ENCODE data around the gene ZC3H12D.
"Not testable (repeated sequence)": the region's sequence is repeated elsewhere in the genome, so short reads cannot be mapped to it uniquely, and the experiment has no call there.

ZC3H12D gene

DNA sequence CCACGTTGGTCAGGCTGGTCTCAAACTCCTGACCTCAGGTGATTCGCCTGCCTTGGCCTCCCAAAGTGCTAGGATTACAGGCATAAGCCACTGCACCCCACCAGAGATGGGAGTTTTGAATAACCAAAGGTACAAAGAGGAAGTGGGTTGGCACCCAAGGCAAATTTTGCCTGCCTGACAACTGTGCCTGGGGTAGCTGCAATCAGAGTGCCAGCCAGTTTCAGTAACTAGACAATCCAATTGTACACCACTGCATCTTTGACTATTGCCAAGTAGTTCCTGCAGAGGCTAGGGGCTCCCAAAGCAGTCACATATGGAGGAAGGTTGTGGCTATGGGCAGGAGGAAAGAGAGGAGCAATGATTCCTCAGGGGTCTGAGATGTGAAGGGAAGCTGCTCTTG lies 16.6 kb downstream of the ZC3H12D start:
- H3K36me3 ChIP-seq (ENCODE audit: insufficient read depth, low read length): no peaks in the 10 kb centered on the region
- no peak overlapping the region for H3K9ac ChIP-seq (ENCODE audit: insufficient read length)
- no peak for TF ChIP-seq FOXP2 (optimal IDR thresholded peaks at IDR 0.05; ENCODE audit: control extremely low read depth, extremely low read length, insufficient read depth)
- no peak for TF ChIP-seq EZH2 (IDR thresholded peaks at IDR 0.05)
- no peak for TF ChIP-seq POLR2AphosphoS5 (IDR thresholded peaks at IDR 0.05; ENCODE audit: borderline replicate concordance, low read depth, low read length)
- no peak for DNase-seq (ENCODE audit: low read depth, low spot score)
- no peak overlapping the region for H3K27ac ChIP-seq
- no peaks in the 10 kb centered on the region for H3K9me3 ChIP-seq (ENCODE audit: low read depth, low read length)
- H3K4me3 ChIP-seq: no peak overlapping the region

- no peaks in the 10 kb centered on the region for H3K9me3 ChIP-seq (ENCODE audit: low read depth, low read length)
- H3K9ac ChIP-seq (ENCODE audit: insufficient read length): no peak overlapping the region
- DNase-seq (ENCODE audit: low read depth, low spot score): no peak
- H3K27ac ChIP-seq: no peak overlapping the region
- no peaks in the 10 kb centered on the region for H3K36me3 ChIP-seq (ENCODE audit: insufficient read depth, low read length)
- TF ChIP-seq FOXP2 (optimal IDR thresholded peaks at IDR 0.05; ENCODE audit: control extremely low read depth, extremely low read length, insufficient read depth) (no peak), POLR2AphosphoS5 (IDR thresholded peaks at IDR 0.05; ENCODE audit: borderline replicate concordance, low read depth, low read length) (no peak), EZH2 (IDR thresholded peaks at IDR 0.05) (no peak)
- no peak overlapping the region for H3K4me3 ChIP-seq
Observed at GRCh38 chr6:149467265-149467664, 17.5 kb downstream of the ZC3H12D start.

GRCh38 chr6:149464411-149464810 lies 20.4 kb downstream of the ZC3H12D start:
- no peak for TF ChIP-seq EZH2 (IDR thresholded peaks at IDR 0.05)
- no peak for TF ChIP-seq POLR2AphosphoS5 (IDR thresholded peaks at IDR 0.05; ENCODE audit: borderline replicate concordance, low read depth, low read length)
- TF ChIP-seq FOXP2 (optimal IDR thresholded peaks at IDR 0.05; ENCODE audit: control extremely low read depth, extremely low read length, insufficient read depth): no peak
- Histone ChIP-seq H3K36me3 (ENCODE audit: insufficient read depth, low read length) (no peaks in the 10 kb centered on the region), H3K4me3 (no peak overlapping the region), H3K9me3 (ENCODE audit: low read depth, low read length) (no peaks in the 10 kb centered on the region), H3K27ac (no peak overlapping the region), H3K9ac (ENCODE audit: insufficient read length) (no peak overlapping the region)
- DNase-seq (ENCODE audit: low read depth, low spot score): no peak

GRCh38 chr6:149463781-149464180 lies 21.0 kb downstream of the ZC3H12D start:
- TF ChIP-seq POLR2AphosphoS5 (IDR thresholded peaks at IDR 0.05; ENCODE audit: borderline replicate concordance, low read depth, low read length) (no peak), FOXP2 (optimal IDR thresholded peaks at IDR 0.05; ENCODE audit: control extremely low read depth, extremely low read length, insufficient read depth) (no peak), EZH2 (IDR thresholded peaks at IDR 0.05) (no peak)

GRCh38 chr6:149462712-149463111 lies 22.1 kb downstream of the ZC3H12D start:
- H3K4me3 ChIP-seq; H3K9ac ChIP-seq (ENCODE audit: insufficient read length); H3K36me3 ChIP-seq (ENCODE audit: insufficient read depth, low read length); H3K9me3 ChIP-seq (ENCODE audit: low read depth, low read length); H3K27ac ChIP-seq; DNase-seq (ENCODE audit: low read depth, low spot score): not testable (repeated sequence)

More at GRCh38 chr6:149463781-149464180, 21.0 kb downstream of the ZC3H12D start:
- Histone ChIP-seq H3K36me3 (ENCODE audit: insufficient read depth, low read length) (no peaks in the 10 kb centered on the region), H3K9ac (ENCODE audit: insufficient read length) (no peak overlapping the region), H3K27ac (no peak overlapping the region), H3K9me3 (ENCODE audit: low read depth, low read length) (no peaks in the 10 kb centered on the region), H3K4me3 (no peak overlapping the region)
- DNase-seq (ENCODE audit: low read depth, low spot score): no peak

DNA sequence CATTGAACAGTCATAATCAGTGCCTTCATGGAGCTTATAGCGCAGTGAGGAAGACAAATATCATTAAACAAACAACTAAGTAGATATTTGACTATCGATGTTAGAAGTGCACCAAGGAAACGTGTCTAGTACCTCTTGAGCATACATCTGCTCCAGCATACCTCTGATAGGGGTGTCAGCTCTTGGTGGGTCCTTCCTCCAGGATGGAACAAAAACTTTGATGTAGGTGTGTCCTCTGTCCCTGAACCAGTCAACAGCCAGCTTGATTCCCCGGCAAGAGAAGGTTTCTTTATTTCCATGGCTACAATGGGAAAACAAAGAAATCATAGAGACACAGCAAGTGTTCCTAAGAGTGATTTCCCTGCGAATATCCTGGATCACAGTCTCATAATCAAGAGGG lies 23.1 kb downstream of the ZC3H12D start:
- no peaks in the 10 kb centered on the region for H3K36me3 ChIP-seq (ENCODE audit: insufficient read depth, low read length)
- DNase-seq (ENCODE audit: low read depth, low spot score): no peak
- H3K9ac ChIP-seq (ENCODE audit: insufficient read length): no peak overlapping the region
- H3K27ac ChIP-seq: no peak overlapping the region
- no peaks in the 10 kb centered on the region for H3K9me3 ChIP-seq (ENCODE audit: low read depth, low read length)
- TF ChIP-seq POLR2AphosphoS5 (IDR thresholded peaks at IDR 0.05; ENCODE audit: borderline replicate concordance, low read depth, low read length) (no peak), FOXP2 (optimal IDR thresholded peaks at IDR 0.05; ENCODE audit: control extremely low read depth, extremely low read length, insufficient read depth) (no peak), EZH2 (IDR thresholded peaks at IDR 0.05) (no peak)
- H3K4me3 ChIP-seq: no peak overlapping the region

- H3K36me3 ChIP-seq (ENCODE audit: insufficient read depth, low read length); H3K27ac ChIP-seq; DNase-seq (ENCODE audit: low read depth, low spot score); H3K4me3 ChIP-seq; H3K9ac ChIP-seq (ENCODE audit: insufficient read length); H3K9me3 ChIP-seq (ENCODE audit: low read depth, low read length): not testable (repeated sequence)
Observed at GRCh38 chr6:149460249-149460648, 24.6 kb downstream of the ZC3H12D start.

DNA sequence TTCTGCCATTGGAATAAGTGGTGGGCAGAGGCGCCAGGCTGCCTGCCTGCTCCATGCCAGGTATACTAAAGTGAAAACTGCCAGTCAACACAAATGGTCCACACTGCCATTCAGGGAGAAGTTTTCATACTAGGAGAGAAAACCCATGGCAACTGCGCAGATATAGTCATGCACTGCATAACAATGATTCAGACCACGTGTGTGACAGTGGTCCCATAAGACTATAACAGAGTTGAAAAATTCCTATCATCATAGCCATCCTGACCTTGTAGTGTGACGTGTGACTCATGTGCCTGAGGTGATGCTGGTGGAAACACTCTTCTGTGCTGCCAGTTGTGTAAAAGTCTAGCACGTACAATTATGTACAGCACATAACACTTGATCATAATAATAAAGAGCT lies 25.1 kb downstream of the ZC3H12D start:
- H3K4me3 ChIP-seq: no peak overlapping the region
- DNase-seq (ENCODE audit: low read depth, low spot score): no peak
- no peak overlapping the region for H3K27ac ChIP-seq
- no peaks in the 10 kb centered on the region for H3K9me3 ChIP-seq (ENCODE audit: low read depth, low read length)
- TF ChIP-seq EZH2 (IDR thresholded peaks at IDR 0.05): no peak
- TF ChIP-seq POLR2AphosphoS5 (IDR thresholded peaks at IDR 0.05; ENCODE audit: borderline replicate concordance, low read depth, low read length): no peak
- TF ChIP-seq FOXP2 (optimal IDR thresholded peaks at IDR 0.05; ENCODE audit: control extremely low read depth, extremely low read length, insufficient read depth): no peak
- no peaks in the 10 kb centered on the region for H3K36me3 ChIP-seq (ENCODE audit: insufficient read depth, low read length)
- H3K9ac ChIP-seq (ENCODE audit: insufficient read length): no peak overlapping the region

DNA sequence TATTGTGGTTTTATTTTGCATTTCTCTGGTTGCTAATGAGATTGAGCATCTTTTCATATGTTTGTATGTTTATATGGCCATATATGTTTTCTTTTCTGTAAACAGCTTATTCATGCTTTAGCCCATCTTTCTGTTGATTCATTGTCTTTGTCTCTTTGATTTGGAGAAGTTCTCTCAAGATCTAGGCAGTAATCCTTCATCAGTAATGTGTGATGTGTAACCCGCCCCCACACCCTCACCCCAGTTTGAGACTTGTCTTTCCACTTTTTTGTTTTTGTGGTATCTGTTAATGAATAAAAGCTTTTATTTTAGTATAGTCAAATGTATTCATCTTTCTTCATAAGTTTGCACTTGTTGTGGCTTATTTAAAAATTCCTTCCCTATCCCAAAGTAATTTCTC lies 26.0 kb downstream of the ZC3H12D start:
- H3K36me3 ChIP-seq (ENCODE audit: insufficient read depth, low read length): no peaks in the 10 kb centered on the region
- DNase-seq (ENCODE audit: low read depth, low spot score): no peak

More for the DNA sequence above, 26.0 kb downstream of the ZC3H12D start:
- Histone ChIP-seq H3K27ac (no peak overlapping the region), H3K9me3 (ENCODE audit: low read depth, low read length) (no peaks in the 10 kb centered on the region), H3K9ac (ENCODE audit: insufficient read length) (no peak overlapping the region), H3K4me3 (no peak overlapping the region)
- no peak for TF ChIP-seq EZH2 (IDR thresholded peaks at IDR 0.05)
- no peak for TF ChIP-seq POLR2AphosphoS5 (IDR thresholded peaks at IDR 0.05; ENCODE audit: borderline replicate concordance, low read depth, low read length)
- no peak for TF ChIP-seq FOXP2 (optimal IDR thresholded peaks at IDR 0.05; ENCODE audit: control extremely low read depth, extremely low read length, insufficient read depth)
